Activated CD4-positive, CD25-positive, alpha-beta regulatory T cell treated with anti-CD3 and anti-CD28 coated beads, Interleukin-2, amount 50 U/mL, for 72 hours (primary cell): ENCODE data around the gene PLD4.

Experiments used
- DNase-seq: peaks from one replicate; pipeline ENCODE4 v3.0.0; 2021

PLD4 gene

GRCh38 chr14:104957146-104958113, 32.8 kb downstream of the PLD4 start:
- DNase-seq = no peak

- DNase-seq = no peak
Measured at GRCh38 chr14:104964546-104964945, 39.9 kb downstream of the PLD4 start.

GRCh38 chr14:104965561-104966231, 41.0 kb downstream of the PLD4 start:
- DNase-seq = no peak

GRCh38 chr14:104966261-104966865, 41.7 kb downstream of the PLD4 start:
- no peak for DNase-seq

GRCh38 chr14:104966981-104967385, 42.3 kb downstream of the PLD4 start:
- no peak for DNase-seq

GRCh38 chr14:104967386-104968152, 42.9 kb downstream of the PLD4 start:
- no peak for DNase-seq

GRCh38 chr14:104968153-104968527, 43.5 kb downstream of the PLD4 start:
- DNase-seq = no peak

GRCh38 chr14:104968541-104969401, 44.1 kb downstream of the PLD4 start:
- peak; percentile 24 for DNase-seq

- peak; percentile 21 for DNase-seq
Measured at GRCh38 chr14:104969741-104970230, 45.1 kb downstream of the PLD4 start.

GRCh38 chr14:104970231-104971068, 45.8 kb downstream of the PLD4 start:
- DNase-seq = peak; percentile 26

GRCh38 chr14:104971447-104972240, 47.0 kb downstream of the PLD4 start:
- peak; percentile 27 for DNase-seq

- peak; percentile 25 for DNase-seq
Measured at GRCh38 chr14:104972301-104973134, 47.8 kb downstream of the PLD4 start.

GRCh38 chr14:104973135-104973384, 48.4 kb downstream of the PLD4 start:
- DNase-seq = no peak

- DNase-seq = no peak
Measured at GRCh38 chr14:104973385-104974145, 48.9 kb downstream of the PLD4 start.

- no peak for DNase-seq
Measured at GRCh38 chr14:104974146-104974541, 49.5 kb downstream of the PLD4 start.

GRCh38 chr14:104974665-104975390, 50.1 kb downstream of the PLD4 start:
- DNase-seq = no peak

- DNase-seq = no peak
Measured at GRCh38 chr14:104975481-104976197, 51.0 kb downstream of the PLD4 start.
